HG03457 (cell line): ENCODE data around the gene DLAT.
"Not testable (repeated sequence)": the region's sequence is repeated elsewhere in the genome, so short reads cannot be mapped to it uniquely, and the experiment has no call there.

Experiments used
- ATAC-seq: cut with Tn5 transposase; IDR thresholded peaks from one replicate; pipeline ENCODE4 v1.9.1; 2021; ENCODE audit warnings: moderate number of reproducible peaks; ENCODE audit not compliant: unreplicated experiment

Gene DLAT

DNA sequence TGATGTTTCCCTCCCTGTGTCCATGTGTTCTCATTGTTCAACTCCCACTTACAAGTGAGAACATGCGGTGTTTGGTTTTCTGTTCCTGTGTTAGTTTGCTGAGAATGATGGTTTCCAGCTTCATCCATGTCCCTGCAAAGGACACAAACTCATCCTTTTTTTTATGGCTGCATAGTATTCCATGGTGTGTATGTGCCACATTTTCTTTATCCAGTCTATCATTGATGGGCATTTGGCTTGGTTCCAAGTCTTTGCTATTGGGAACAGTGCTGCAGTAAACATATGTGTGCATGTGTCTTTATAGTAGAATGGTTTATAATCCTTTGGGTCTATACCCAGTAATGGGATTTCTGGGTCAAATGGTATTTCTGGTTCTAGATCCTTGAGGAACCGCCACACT lies 21.4 kb downstream of the DLAT start:
- not testable (repeated sequence) for ATAC-seq

DNA sequence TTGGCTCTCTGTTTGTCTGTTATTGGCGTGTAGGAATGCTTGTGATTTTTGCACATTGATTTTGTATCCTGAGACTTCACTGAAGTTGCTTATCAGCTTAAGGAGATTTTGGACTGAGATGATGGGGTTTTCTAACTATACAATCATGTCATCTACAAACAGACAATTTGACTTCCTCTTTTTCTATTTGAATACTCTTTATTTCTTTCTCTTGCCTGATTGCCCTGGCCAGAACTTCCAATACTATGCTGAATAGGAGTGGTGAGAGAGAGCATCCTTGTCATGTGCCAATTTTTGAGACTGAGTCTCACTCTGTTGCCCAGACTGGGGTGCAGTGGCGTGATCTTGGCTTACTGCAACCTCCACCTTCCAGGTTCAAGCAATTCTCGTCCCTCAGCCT lies 23.0 kb downstream of the DLAT start:
- ATAC-seq, result not testable (repeated sequence)

DNA sequence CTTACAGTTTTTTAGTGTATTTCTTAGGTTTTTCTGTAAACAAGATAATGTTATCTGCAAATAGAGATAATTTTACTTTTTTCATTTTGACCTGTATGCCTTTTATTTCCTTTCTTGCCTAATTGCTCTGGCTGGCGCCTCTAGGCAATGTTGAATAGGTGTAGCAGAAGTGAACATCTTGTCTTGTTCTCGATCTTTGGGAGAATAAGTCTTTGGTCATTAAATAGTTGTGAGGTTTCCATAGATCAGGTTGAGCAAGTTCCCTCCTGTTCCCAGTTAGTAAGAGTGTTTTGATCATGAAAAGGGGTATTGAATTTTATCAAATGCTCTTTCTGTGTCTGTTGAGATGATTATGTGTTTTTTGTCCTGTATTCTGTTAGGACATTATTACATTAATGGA lies 24.6 kb downstream of the DLAT start:
- no peak for ATAC-seq

DNA sequence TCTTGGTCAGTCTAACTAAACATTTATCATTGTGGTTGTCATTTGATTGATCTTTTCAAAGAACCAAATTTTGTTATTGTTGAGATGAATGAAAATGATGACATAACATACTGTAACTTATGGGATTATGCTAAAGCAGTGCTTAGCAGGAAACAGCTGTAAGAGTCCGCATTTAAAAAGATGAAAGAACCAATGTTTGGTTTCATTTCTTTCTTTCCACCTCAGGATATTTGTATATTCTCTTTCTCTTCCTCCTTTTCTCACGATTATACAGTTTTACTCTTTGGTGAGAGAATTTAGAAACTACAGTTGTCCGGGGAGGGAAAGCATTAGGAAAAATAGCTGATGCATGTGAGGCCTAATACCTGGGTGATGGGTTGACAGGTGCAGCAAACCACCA lies 25.5 kb downstream of the DLAT start:
- peak; percentile 54 for ATAC-seq

DNA sequence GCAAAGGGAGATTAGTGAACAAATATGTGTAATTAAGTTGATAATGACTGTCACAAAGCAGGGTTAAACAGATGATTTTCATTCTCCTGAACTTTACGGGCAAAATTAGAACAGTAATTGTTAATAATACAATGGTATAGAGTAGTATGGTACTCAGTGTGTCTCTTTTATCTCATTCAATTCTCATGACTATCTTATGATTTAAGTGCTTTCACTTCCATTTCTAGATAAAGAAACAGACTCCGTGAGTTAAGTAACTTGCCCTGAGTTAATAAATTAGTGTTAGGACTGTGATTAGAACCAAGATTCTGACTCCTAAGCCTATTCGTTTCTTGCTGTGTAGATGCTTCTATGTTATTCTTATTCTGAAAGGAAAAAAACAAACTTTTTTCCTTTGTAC lies 26.6 kb downstream of the DLAT start:
- ATAC-seq, result no peak

DNA sequence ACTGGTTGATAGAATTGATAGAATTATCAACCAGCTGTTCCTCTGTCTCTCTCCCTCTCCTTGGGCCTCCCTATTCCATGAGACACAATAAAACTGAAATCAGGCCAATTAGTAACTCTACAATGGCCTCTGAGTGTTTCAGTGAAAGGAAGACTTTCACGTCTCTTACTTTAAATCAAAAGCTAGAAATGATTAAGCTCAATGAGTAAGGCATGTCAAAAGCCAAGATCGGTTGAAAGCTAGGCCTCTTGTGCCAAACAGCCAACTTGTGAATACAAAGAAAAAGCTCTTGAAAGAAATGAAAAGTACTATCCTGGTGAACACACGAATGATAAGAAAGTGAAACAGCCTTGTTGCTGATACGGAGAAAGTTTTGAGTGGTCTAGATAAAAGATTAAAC lies 32.0 kb downstream of the DLAT start:
- ATAC-seq, result no peak

DNA sequence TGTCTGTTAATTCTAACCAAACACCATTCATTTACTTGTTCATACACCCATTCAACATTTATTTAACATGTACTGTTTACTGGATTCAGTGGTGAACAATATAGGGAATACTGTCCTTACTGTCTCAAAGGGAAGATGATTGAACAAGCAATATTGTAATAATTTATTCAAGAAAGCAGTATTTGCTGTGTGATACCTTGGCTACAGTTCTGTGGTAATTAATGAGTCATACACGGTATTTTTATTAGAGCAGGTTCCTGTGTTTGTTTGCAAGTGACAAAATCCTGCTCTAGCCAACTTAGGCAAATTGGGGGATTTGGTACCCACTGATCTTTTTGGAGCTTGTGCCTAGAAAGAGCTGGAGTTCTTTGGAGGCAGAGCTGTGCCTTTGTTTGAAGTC lies 32.9 kb downstream of the DLAT start:
- no peak for ATAC-seq

DNA sequence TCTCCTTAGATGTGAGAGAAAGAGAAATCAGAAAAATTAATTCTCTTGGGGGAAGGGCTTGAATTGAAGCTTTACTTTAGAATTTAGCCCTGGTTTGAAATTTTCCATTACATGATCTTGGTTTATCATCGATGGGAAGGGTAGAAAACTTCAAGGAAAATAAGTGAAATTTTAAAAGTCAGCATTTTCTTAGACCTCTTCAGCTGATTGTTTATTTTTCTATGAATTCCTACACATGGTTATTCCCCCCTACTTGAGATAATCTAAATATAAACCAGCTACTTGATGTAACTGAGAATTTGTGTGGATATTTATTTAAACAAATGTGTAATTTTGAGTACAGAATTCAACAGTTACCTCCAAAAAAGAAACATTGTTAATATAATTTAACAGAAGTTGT lies 37.7 kb downstream of the DLAT start:
- no peak for ATAC-seq

DNA sequence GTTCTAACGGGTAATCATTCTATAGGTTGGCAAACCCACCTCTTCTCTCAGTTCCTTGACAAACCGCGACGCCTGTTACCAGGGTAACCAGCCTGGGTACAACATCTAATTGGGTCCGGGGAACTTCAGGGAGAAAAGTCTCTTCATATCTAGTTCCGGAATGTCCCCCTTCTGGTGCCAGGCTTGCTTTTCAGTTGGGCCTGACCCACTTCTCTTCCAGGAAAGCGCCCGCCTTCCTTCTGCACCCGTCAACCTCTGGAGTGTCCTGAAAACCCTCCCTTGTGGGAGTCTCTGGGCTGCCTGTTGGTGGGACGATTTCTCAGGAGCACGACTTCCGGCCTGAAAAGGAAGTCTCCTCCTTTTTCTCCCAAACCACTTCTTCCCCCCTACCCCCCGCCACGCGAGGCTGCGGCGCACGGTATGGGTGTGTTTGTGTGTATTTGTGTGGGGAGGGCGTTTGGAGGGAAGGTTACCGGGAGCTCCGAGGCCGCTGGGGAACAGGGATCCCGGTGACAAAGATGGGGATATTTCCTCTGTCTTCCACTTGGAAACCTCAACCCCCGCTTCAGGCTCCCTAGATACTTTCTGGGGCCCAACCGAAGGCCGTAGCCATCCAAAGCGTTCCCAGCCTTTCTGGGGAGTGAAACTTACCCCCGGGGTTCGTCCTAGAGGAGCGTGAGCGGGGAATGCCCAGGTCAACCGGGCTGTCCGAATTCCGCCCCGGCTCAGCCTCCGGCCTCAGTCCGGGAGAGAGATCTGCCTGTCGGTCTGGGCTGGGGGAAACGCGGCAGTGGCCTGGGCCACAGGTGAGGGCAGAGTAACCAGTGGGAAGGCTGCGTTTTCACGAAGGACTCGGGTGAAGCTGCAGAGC lies 49.0 kb downstream of the DLAT start, which contains the start of the genes NKAPD1 and PIH1D2:
Gene NKAPD1 (plus strand): TSS at position 359 of the 871 bp plus-strand sequence. CDS start 1,276 bp downstream, outside the sequence.
Gene PIH1D2 (minus strand): TSS at position 77 of the 871 bp plus-strand sequence. CDS start 843 bp downstream, outside the sequence.
- peak; percentile 74 for ATAC-seq

DNA sequence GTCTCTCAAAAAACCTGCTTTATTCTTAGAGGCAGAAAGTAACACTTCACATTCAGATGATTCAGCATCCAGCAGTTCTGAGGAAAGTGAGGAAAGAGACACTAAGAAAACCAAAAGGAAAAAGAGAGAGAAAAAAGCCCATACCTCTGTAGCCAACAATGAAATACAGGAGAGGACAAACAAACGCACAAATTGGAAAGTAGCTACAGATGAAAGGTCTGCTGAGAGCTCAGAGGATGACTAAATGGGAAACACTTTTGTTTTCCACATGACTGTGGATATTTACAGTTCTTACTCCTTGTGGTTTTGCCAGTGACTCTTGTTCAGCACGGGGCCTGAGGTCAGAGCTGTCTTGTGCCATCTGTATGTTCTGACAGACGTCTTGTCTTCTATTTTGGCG lies 57.5 kb downstream of the DLAT start:
- ATAC-seq, result no peak

DNA sequence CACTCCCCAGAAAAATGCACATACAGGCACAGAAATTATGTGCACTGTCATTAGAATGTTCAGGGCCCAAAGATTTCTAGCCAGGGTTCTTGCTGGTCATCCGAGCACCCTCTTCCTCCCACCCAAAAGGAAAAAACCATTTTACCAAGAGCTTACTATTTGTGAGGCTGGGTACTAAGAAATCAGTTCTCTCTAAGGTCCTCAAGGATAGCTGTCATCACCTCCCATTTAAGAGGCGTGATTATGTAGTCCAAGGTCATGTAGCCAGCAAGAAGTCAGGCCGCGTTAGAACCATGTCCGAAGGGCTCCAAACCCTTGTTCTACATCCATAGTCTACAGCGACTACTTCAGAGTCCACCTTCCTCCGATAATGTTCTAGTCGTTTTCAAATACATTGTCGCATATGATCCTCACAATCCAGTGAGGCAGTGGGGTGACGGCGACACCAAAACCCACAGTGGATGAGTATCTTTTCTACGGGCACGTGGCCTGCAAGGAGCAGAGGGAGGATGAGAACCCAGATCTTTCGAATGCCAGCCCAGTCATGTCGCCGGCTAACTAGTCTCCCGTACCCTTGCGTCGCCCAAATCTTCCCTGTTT lies 60.7 kb downstream of the DLAT start:
- ATAC-seq, result peak; percentile 21

DNA sequence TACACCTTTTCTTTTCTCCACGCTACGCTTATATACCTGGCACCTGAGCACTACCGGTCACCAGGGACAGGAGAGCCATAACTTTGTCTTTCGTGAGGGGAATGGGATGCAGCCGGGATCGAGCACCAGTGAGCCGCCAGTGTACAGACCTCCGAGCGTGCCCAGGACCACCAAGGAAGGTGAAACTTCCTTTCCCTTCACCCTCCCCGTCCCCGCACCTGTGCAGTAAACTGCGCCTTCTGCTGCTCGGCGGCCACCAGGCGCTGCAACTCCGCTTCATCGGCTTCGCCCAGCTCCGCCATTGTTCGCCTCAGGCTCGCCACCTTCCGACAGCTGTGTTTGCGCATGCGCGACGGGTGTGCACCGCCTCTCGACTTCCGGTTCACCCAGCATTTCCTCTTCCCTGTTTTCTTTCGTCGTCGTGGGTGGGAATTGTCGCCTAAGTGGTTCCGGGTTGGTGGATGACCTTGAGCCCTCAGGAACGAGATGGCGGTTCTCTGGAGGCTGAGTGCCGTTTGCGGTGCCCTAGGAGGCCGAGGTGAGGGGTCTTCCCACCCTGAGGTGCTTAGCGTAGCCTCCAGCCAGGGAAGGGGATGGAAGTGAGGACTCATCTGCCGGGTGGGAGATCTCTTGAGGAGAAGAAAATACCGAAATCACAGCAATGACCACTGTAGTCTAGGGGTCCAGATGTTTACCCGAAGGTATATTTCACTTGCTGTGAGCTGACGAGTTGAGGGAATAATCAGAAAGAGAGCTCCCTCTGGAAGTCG lies 61.4 kb downstream of the DLAT start, which contains the start of the genes SDHD and TIMM8B:
Gene SDHD (plus strand): TSS at position 452 of the 770 bp plus-strand sequence. CDS start 35 bp downstream, at position 487.
Gene TIMM8B (minus strand): TSS at position 335 of the 770 bp plus-strand sequence. CDS start 33 bp downstream, at position 302.
- ATAC-seq, result peak; percentile 71

DNA sequence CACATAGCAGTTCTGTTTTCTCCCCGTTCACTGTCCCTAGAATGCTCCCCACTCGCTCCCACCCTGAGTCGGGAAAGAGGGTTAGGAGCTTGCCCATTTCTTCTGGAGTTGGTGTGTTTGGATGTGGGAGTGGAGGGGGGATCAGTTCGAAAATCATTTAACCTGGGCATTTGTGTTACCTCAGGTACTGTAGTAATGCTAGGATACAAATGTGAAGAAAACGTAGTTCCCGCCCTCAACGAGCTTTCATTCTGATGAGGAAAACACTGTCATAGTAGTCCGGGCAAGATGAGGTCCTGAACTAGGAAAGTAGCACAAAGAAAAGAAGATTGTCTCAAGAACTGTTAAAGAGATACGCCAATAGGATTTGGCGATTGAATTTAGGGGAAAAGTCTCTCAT lies 62.0 kb downstream of the DLAT start:
- no peak for ATAC-seq

DNA sequence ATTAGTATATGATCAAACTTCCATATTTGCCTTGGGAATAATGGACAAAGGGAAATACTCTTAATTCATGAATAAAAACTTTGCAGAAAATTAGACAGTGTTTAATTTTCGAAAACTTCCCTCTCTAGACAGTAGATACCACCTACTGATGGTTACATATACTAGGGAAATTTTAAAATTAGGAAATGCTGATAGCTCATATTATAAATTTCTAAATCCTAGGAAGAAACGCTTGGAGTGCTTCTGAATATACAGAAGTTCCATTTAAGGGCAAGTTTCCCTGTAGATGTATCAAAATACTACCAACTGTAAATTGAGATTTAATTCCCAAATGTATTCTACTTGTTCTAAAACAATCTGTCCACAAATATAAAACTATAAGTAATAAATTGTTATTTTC lies 70.1 kb downstream of the DLAT start:
- ATAC-seq, result not testable (repeated sequence)

DNA sequence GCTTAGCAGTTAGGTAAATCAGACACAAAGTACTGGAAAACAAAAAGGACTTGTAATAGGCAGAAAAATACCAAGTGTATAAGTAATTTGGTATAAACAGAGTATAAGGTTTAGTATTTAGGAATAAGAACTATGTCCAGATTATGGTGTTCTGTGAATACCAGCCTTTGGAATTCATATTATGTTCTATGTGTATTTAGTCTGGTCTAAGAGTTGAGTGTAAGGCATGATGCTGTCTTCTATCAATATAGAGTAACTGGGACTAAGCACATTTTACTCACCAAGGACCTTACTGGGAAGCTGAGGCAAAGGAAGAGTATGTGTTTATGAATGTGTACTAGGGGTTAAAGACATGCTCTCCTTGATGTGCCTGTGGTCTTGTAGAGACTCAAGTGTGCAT lies 71.0 kb downstream of the DLAT start:
- no peak for ATAC-seq

DNA sequence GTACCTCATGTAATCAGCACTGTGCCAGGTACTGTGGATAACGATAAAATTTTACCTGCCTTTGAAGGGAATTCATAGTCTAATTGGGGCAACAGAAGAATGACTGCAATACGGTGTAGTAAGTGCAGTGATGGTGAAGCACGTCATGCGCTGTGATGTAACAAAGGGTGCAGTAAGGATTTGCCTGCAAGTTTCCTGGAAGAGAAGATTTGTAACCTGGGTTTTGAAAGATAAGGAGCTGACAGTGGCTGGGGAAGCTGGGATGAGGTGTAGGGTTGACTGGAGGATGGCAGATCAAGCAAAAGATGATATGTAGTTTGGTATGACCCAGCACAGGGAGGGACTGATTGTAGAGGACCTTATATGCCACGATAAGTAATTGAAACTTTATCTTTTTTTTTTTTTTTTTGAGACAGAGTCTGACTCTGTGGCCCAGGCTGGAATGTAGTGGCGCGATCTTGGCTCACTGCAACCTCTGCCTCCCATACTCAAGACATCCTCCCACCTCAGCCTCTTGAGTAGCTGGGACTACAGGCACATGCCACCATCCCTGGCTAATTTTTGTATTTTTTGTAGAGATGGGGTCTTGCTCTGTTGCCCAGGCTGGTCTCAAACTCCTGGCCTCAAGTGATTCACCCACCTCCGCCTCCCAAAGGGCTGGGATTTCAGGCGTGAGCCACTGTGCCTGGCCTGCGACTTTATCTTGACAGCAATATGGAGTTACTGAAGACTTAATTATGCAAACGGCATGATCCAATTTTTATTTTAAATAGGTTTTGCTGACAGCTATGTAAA lies 72.7 kb downstream of the DLAT start:
- ATAC-seq, result no peak

DNA sequence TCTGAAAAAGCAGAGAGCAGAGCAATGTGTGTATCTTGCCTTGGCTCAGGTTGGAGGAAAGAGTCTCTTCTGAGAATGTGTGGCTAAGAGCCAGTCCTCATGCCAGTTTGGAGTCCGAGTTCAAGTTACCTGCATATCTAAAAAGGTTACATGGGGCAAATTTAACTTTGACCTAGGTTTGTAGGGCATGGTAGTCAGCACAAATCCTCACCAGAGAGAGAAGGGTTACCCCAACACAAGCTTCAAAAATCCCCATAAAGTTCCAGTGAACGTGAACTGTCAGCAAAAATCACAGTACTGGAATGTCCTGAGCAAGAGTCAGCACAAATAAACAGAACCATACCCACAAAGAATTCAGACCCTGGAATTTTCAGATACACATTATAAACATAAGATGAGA lies 75.3 kb downstream of the DLAT start:
- ATAC-seq, result no peak

DNA sequence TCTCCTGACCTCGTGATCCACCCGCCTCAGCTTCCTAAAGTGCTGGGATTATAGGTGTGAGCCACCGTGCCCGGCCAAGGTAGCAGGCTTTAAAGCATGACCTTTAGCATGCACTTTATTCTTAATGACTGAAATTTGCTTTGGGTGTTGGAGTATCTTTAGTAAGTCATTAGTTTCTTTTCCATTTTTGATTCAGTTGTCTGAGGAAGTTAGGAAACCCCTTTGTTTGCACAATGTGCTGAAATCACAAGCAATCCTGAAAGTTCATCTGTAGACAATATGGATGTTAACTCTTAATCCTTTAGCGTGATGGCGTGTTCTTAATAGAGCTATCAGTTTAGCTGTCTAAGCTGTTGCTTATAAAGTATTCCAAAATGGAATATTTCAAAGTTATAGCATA lies 78.2 kb downstream of the DLAT start:
- no peak for ATAC-seq

DNA sequence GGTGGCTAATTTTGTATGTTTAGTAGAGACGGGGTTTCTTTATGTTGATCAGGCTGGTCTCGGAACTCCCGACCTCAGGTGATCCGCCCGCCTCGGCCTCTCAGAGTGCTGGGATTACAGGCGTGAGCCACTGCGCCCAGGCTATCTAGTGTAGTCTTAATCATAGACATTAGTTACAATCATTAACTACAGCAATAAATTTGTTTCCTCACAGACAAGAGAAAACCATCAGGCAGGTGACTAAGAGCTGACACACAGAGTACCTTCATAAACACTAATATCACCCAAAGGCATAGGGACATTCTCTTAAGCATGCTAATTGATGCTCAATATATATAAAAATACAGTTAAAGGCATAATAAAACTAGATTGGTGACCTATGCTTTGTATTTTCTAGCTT lies 80.9 kb downstream of the DLAT start:
- ATAC-seq, result no peak
